Measurements from ENCODE around the gene WBP2. TPM values are rescaled to one million over a fixed set of nuclear protein-coding genes. Genes with fewer than 3 reads are reported as not detected.
A peak's percentile ranks its signal among the peaks of the same experiment; 100 is the strongest.

The WBP2 gene
- total RNA-seq, 4 donors from 2014 or later = 129 to 259 (median 148) TPM

DNA sequence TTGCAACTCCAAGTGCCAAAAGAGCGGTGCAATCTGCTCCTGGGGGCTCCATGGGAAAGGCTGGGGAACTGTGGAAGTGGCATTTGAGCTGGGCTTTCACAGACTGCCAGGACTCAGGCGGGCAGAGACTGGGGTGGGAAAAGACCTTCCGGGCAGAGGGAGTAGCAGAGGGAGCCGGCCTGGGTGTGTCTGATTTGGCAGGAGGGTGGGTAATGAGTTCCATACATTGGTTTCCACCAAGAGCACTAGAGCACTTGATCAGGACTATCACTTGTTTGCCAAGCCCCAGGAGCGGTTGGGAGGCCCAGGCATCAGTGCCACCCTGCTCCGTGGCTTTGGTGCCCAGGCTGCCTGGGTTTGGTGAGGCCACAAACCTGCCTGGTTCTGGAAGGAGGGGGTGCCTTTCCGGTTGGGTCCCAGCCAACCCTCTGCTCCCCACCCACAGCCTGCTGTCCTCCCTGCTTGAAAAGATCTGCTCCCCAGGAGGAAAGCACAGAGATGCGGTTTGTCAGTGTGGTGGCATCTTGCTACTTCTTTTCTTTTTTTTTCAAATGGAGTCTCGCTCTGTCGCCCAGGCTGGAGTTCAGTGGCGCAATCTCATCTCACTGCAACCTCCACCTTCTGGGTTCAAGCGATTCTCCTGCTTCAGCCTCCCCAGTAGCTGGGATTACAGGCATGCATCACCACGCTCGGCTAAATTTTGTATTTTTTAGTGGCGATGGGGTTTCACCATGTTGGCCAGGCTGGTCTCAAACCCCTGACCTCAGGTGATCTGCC lies 26.7 kb upstream of the WBP2 start:
- H3K36me3 ChIP-seq = no peaks in the 10 kb centered on the region
- ATAC-seq (no peak), DNase-seq (no peak)
- H3K4me1 ChIP-seq = peaks cover 0 to 2% of the 10 kb centered on the region in 2 donors
- H3K27ac ChIP-seq = no peak overlapping the region
- TF ChIP-seq, protein P1, sequence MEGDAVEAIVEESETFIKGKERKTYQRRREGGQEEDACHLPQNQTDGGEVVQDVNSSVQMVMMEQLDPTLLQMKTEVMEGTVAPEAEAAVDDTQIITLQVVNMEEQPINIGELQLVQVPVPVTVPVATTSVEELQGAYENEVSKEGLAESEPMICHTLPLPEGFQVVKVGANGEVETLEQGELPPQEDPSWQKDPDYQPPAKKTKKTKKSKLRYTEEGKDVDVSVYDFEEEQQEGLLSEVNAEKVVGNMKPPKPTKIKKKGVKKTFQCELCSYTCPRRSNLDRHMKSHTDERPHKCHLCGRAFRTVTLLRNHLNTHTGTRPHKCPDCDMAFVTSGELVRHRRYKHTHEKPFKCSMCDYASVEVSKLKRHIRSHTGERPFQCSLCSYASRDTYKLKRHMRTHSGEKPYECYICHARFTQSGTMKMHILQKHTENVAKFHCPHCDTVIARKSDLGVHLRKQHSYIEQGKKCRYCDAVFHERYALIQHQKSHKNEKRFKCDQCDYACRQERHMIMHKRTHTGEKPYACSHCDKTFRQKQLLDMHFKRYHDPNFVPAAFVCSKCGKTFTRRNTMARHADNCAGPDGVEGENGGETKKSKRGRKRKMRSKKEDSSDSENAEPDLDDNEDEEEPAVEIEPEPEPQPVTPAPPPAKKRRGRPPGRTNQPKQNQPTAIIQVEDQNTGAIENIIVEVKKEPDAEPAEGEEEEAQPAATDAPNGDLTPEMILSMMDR (IDR thresholded peaks at IDR 0.05 in 4 of 5, conservative IDR thresholded peaks at IDR 0.05 in 1 of 5) = no peak
- no peak for TF ChIP-seq POLR2A (IDR thresholded peaks at IDR 0.05)
- H3K27me3 ChIP-seq = no peaks in the 10 kb centered on the region
- intact Hi-C loops (cut with DNase I; ENCODE audit: low total_unique reads) (no loop called here), in situ Hi-C loops (cut with MboI; ENCODE audit: low sequenced_read_pairs in 4 of 4) (loop anchor here in 1 of 4 donors (25.0 kb wide), 1 partner anchor 120 kb away; the partner anchor contains the start of gene GALK1)
- no peak overlapping the region for H3K4me3 ChIP-seq
- H3K9me3 ChIP-seq = no peaks in the 10 kb centered on the region

DNA sequence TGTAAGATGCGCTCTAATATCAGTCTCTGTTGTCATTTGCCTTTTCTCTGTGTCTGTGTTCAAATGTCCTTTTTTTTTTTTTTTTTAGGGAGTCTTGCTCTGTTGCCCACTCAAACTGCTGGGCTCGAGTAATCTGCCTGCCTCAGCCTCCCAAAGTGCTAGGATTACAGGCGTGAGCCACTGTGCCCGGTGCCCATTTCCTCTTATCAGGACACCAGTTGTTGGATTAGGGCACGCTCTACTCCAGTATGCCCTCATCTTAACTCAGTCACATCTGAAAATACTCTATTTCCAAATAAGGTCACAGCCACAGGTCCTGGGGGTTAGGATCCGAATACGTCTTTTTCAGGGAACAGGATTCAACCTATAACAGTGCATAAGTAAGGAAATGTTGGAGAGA lies 25.1 kb upstream of the WBP2 start:
- TF ChIP-seq POLR2A (IDR thresholded peaks at IDR 0.05) = no peak
- TF ChIP-seq, protein P1 (IDR thresholded peaks at IDR 0.05 in 4 of 5, conservative IDR thresholded peaks at IDR 0.05 in 1 of 5) = no peak
- no peak overlapping the region for H3K4me3 ChIP-seq
- intact Hi-C loops (cut with DNase I; ENCODE audit: low total_unique reads) (no loop called here), in situ Hi-C loops (cut with MboI; ENCODE audit: low sequenced_read_pairs in 4 of 4) (loop anchor here in 1 of 4 donors (25.0 kb wide), 1 partner anchor 118 kb away; the partner anchor contains the start of gene GALK1)
- H3K27me3 ChIP-seq = no peaks in the 10 kb centered on the region
- H3K9me3 ChIP-seq = no peaks in the 10 kb centered on the region
- peaks cover 14 to 18% of the 10 kb centered on the region in 2 donors for H3K4me1 ChIP-seq
- no peaks in the 10 kb centered on the region for H3K36me3 ChIP-seq
- ATAC-seq (no peak), DNase-seq (no peak)
- no peak overlapping the region for H3K27ac ChIP-seq

DNA sequence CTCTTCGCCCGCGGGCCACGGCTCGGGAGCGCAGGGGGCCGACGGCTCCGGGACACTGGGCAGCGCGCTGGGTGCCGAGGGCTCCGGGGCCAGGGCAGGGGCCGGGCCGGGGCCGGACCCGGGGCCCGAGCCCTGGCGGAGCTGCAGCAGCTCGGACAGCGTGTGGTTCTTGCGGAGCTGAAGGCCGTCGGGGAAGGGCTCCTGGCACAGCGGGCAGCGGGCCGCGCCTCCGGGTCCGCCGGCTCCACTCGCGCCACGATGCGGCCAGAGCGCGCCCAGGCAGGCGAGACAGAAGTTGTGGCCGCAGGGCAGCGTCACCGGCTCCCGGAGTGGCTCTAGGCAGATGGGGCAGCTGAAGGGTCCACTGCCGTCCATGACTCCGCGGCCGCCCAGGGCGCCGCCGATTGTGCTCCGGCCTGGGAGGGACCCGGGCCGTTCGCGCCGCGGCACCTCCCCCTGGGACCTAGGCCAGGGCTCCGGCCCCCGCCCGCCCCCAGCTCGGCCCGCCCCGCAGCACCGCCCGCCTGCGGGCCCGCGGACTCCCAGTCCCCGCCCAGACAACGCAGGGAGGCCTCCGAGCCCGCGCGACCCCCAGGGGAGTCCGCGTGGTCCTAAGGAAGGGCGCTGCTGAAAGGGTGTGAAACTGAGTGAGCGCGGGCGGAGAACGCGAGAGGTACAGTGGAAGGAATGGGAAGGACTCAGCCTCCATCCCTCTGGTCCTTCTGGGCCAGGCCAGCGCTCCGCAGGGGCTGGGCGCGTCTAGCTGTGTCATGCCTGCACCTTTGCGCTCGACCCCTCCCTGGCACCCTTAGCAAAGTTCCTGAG lies 23.3 kb upstream of the WBP2 start, which contains the start of gene TRIM47:
Gene TRIM47, minus strand, starts transcription at position 408 of the 825 bp plus-strand sequence. Its CDS starts 33 bp downstream, at position 375.
- DNase-seq = peak in 1 of 2 donors; percentile 48
- Histone ChIP-seq H3K4me3 (peak within 1 kb of the TSS; percentile 56 to 87 (median 70)), H3K36me3 (no peaks in the 10 kb centered on the region), H3K27ac (peak within 1 kb of the TSS; percentile 79 to 92 (median 86)), H3K27me3 (no peaks in the 10 kb centered on the region), H3K4me1 (peaks cover 31% of the 10 kb centered on the region in 2 donors), H3K9me3 (no peaks in the 10 kb centered on the region)
- ATAC-seq = peak; percentile 26
- intact Hi-C loops (cut with DNase I; ENCODE audit: low total_unique reads) = no loop called here
- in situ Hi-C loops (cut with MboI; ENCODE audit: low sequenced_read_pairs in 4 of 4) = loop anchor here in 1 of 4 donors (25.0 kb wide), 1 partner anchor 116 kb away; the partner anchor contains the start of gene GALK1
- TF ChIP-seq POLR2A (IDR thresholded peaks at IDR 0.05) = peak; percentile 71 to 83
- TF ChIP-seq, protein P1 (IDR thresholded peaks at IDR 0.05 in 4 of 5, conservative IDR thresholded peaks at IDR 0.05 in 1 of 5) = peak in 3 of 5 experiments; percentile 7 to 21 (median 12)

DNA sequence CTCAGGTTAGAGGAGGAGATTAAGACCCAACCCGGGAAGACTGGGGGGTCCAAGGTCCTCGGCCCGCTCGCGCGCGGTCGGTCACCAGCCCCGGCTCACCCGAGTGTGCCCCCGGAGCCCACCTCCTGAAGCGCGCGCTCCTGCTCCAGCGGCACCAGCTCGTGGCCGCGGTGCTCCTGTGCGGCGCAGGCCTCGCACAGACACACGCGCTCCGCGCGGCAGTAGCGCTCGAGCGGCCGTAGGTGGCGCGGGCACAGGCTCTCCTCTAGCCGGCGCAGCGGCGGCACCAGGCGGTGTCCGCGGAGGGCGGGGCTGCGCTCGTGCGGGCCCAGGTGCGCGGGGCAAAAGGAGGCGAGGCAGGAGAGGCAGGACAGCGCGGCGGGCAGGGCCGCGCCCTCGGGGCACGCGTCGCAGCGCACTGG lies 22.6 kb upstream of the WBP2 start:
- TF ChIP-seq, protein P1 (IDR thresholded peaks at IDR 0.05 in 4 of 5, conservative IDR thresholded peaks at IDR 0.05 in 1 of 5) = peak in 4 of 5 experiments; percentile 45 to 65 (median 58)
- no peak for TF ChIP-seq POLR2A (IDR thresholded peaks at IDR 0.05)
- intact Hi-C loops (cut with DNase I; ENCODE audit: low total_unique reads) (loop anchor here (1.0 kb wide), 3 partner anchors 19 to 98 kb away; partner anchors contain the start of gene TRIM65), in situ Hi-C loops (cut with MboI; ENCODE audit: low sequenced_read_pairs in 4 of 4) (loop anchor here in 1 of 4 donors (25.0 kb wide), 1 partner anchor 115 kb away; the partner anchor contains the start of gene GALK1)
- DNase-seq (peak; percentile 42 to 60), ATAC-seq (peak; percentile 53 to 59)
- Histone ChIP-seq H3K27me3 (no peaks in the 10 kb centered on the region), H3K4me1 (peaks cover 37 to 38% of the 10 kb centered on the region in 2 donors), H3K27ac (peak overlapping the region; percentile 79 to 92 (median 86)), H3K4me3 (peak overlapping the region; percentile 56 to 87 (median 70)), H3K36me3 (no peaks in the 10 kb centered on the region), H3K9me3 (no peaks in the 10 kb centered on the region)
